HepG2 (cell line): ENCODE results near the gene TNFRSF25. TPM values are rescaled to one million over a fixed set of nuclear protein-coding genes. Genes with fewer than 3 reads are reported as not detected.

ENCODE experiments used
- ATAC-seq: fragments of 200-7000 bp; cut with Tn5 transposase; 3 replicates; pipeline ENCODE4 v1.9.1; 2020; ENCODE audit warnings: mild to moderate bottlenecking, moderate library complexity
- BruUV-seq: library from RNA; stranded (reverse); fragments of 400-500 nt; replicated peaks from 2 replicates; lab custom pipeline; 2021; lab: Mats Ljungman, UMichigan
- CTCF ChIA-PET: fragments of 300-600 bp; formaldehyde crosslinking; extraction: SDS; loops from one replicate; lab custom pipeline; 2021; ENCODE audit warnings: low total read pairs, inconsistent platforms, low intra/inter-chr PET ratio; lab: Yijun Ruan, JAX
- POLR2A ChIA-PET: fragments of 350-600 bp; sonication (Branson Sonifier 250); formaldehyde crosslinking; loops from one replicate; lab custom pipeline; 2020; ENCODE audit warnings: antibody characterized with exemption, inconsistent platforms; lab: Yijun Ruan, JAX
- DNase-seq: peaks from one replicate; pipeline ENCODE4 v3.0.0-alpha.2; 2015; ENCODE audit warnings: low spot score
- FAIRE-seq: peaks from 3 replicates; lab custom pipeline; 2011; peaks lifted over from hg19 to GRCh38; lab: Jason Lieb, UNC
- H2AFZ ChIP-seq: one replicate; pipeline ENCODE4 v1.6.1; 2011; ENCODE audit warnings: low read length, inconsistent platforms
- H3K27ac ChIP-seq: fragments of 300-600 bp; 3 replicates; pipeline ENCODE4 v1.8.0; 2011; ENCODE audit warnings: mixed run types, mild to moderate bottlenecking, mixed read lengths, low read length, inconsistent platforms; ENCODE audit not compliant: insufficient read depth; ENCODE audit errors: extremely low read length
- H3K27me3 ChIP-seq, 2 experiments: fragments of 200-600 bp in 1 of 2; 2 replicates in 1 of 2; 3 replicates in 1 of 2; pipeline versions ENCODE4 v1.6.0 to v1.8.0; 2011; ENCODE audit warnings: low read length in 2 of 2, mild to moderate bottlenecking in 2 of 2, moderate library complexity in 2 of 2, inconsistent platforms in 1 of 2; ENCODE audit not compliant: insufficient read depth in 2 of 2, control insufficient read depth in 1 of 2
- H3K36me3 ChIP-seq, 2 experiments: fragments of 200-600 bp in 1 of 2; replicated peaks in 1 of 2; 2 replicates in 1 of 2; 3 replicates in 1 of 2; pipeline versions ENCODE4 v1.5.1 to v1.8.0; 2011; ENCODE audit warnings: low read length in 2 of 2, inconsistent platforms in 1 of 2; ENCODE audit not compliant: insufficient read depth in 2 of 2, control insufficient read depth in 1 of 2
- H3K4me1 ChIP-seq: 2 replicates; pipeline ENCODE4 v1.5.1; 2012; ENCODE audit warnings: low read length, inconsistent platforms; ENCODE audit not compliant: insufficient read depth
- H3K4me2 ChIP-seq: 2 replicates; pipeline ENCODE4 v1.6.0; 2011; ENCODE audit warnings: low read depth, low read length, inconsistent platforms
- H3K4me3 ChIP-seq, 3 experiments: fragments of 200-600 bp in 1 of 3; sonication (generic), shearing (Covaris generic) in 1 of 3; replicated peaks in 1 of 3; 2 replicates each; pipeline ENCODE4 v1.5.1; 2011 to 2016; ENCODE audit warnings: low read length in 3 of 3, inconsistent platforms in 2 of 3, low read depth in 2 of 3, mild to moderate bottlenecking in 2 of 3, control low read depth in 1 of 3, mixed read lengths in 1 of 3; ENCODE audit not compliant: insufficient read depth in 1 of 3
- H3K79me2 ChIP-seq: one replicate; pipeline ENCODE4 v1.6.1; 2011; ENCODE audit warnings: low read length, inconsistent platforms; ENCODE audit not compliant: insufficient read depth
- H3K9ac ChIP-seq: 2 replicates; pipeline ENCODE4 v1.6.0; 2011; ENCODE audit warnings: mild to moderate bottlenecking, low read depth, low read length, inconsistent platforms; ENCODE audit not compliant: insufficient read depth
- H3K9me3 ChIP-seq: 2 replicates; pipeline ENCODE4 v1.5.1; 2012; ENCODE audit warnings: mild to moderate bottlenecking, low read length
- H4K20me1 ChIP-seq: 2 replicates; pipeline ENCODE4 v1.6.0; 2011; ENCODE audit warnings: inconsistent platforms, mild to moderate bottlenecking, low read length, moderate library complexity; ENCODE audit not compliant: insufficient read depth
- AKAP8 ChIP-seq: sonication (generic); formaldehyde crosslinking; IDR thresholded peaks from 2 replicates; pipeline ENCODE4 v1.5.1; 2020; ENCODE audit warnings: mild to moderate bottlenecking, missing genetic modification reagents
- CHD4 ChIP-seq: fragments of 200-600 bp; sonication (generic); IDR thresholded peaks from 2 replicates; pipeline ENCODE4 v1.7.0; 2017; ENCODE audit warnings: mild to moderate bottlenecking, low read length, borderline replicate concordance
- HNF4A ChIP-seq: sonication (generic); formaldehyde crosslinking; IDR thresholded peaks from 2 replicates; pipeline ENCODE4 v1.4.0; 2020; ENCODE audit warnings: missing genetic modification reagents
- SAP130 ChIP-seq: IDR thresholded peaks from 2 replicates; pipeline ENCODE4 v1.6.1; 2016; ENCODE audit warnings: low read depth
- ZBTB7B ChIP-seq: sonication (generic); formaldehyde crosslinking; IDR thresholded peaks from 2 replicates; pipeline ENCODE4 v1.4.0; 2020; ENCODE audit warnings: missing genetic modification reagents
- ZNF34 ChIP-seq: sonication (generic); formaldehyde crosslinking; IDR thresholded peaks from 2 replicates; pipeline ENCODE4 v1.4.0; 2020; ENCODE audit warnings: mild to moderate bottlenecking, missing genetic modification reagents, borderline replicate concordance
- ZNF350 ChIP-seq: sonication (generic); formaldehyde crosslinking; IDR thresholded peaks from 2 replicates; pipeline ENCODE4 v1.4.0; 2020; ENCODE audit warnings: mild to moderate bottlenecking, low read depth, missing genetic modification reagents, borderline replicate concordance
- ZNF557 ChIP-seq: sonication (generic); formaldehyde crosslinking; IDR thresholded peaks from 2 replicates; pipeline ENCODE4 v1.4.0; 2020; ENCODE audit warnings: missing genetic modification reagents
- WGBS: methylation state at CpG from one replicate; pipeline ENCODE4 v1.1.6; 2017; ENCODE audit warnings: low lambda C conversion rate; 5-methylcytosine and 5-hydroxymethylcytosine counted together
- in situ Hi-C: cut with HindIII; loops from 2 replicates; pipeline ENCODE4 v1.10.0; 2017; ENCODE audit warnings: low pct_unique_long_range_greater_than_20kb; ENCODE audit not compliant: extremely low pct_ligation_motif_present
- intact Hi-C: fragments of 100-400 bp; cut with micrococcal nuclease; formaldehyde crosslinking; loops from one replicate; pipeline ENCODE4 v1.10.0; 2022; ENCODE audit not compliant: unreplicated experiment
- polyA plus RNA-seq, 8 experiments: library from polyadenylated mRNA; depleted of rRNA in 3 of 8; stranded (reverse) in 7 of 8; unstranded in 1 of 8; fragments of >200 nt; fragmentation: Illumina TruSeq in 4 of 8; extraction: Trizol in 4 of 8; gene quantifications; 2 replicates each; pipeline versions ENCODE4 v1.2.1 to v1.2.3, GENCODE V29; 2011 to 2016; ENCODE audit warnings: low read depth in 4 of 8, missing spikeins in 1 of 8, mixed read lengths in 1 of 8; ENCODE audit not compliant: insufficient read depth in 1 of 8
- total RNA-seq, 5 experiments: library from RNA; depleted of rRNA; stranded (reverse); fragments of >200 nt; fragmentation: Illumina TruSeq; extraction: Trizol; gene quantifications; 2 replicates each; pipeline ENCODE4 v1.2.3, GENCODE V29; 2016; ENCODE audit warnings: low read depth in 1 of 5
- TF ChIP-seq, protein P1 (sequence below): sonication (generic); formaldehyde crosslinking; conservative IDR thresholded peaks from 2 replicates; pipeline ENCODE4 v1.4.0; 2020; ENCODE audit warnings: mild to moderate bottlenecking, missing genetic modification reagents, moderate library complexity
- TF ChIP-seq, protein P2 (sequence below): IDR thresholded peaks from 2 replicates; pipeline ENCODE4 v1.4.0; 2020; ENCODE audit warnings: mild to moderate bottlenecking, missing genetic modification reagents
- TF ChIP-seq, protein P3 (sequence below): sonication (generic); formaldehyde crosslinking; IDR thresholded peaks from 2 replicates; pipeline ENCODE4 v1.4.0; 2020; ENCODE audit warnings: missing genetic modification reagents, mild to moderate bottlenecking, borderline replicate concordance

TNFRSF25 gene
- total and polyA plus RNA-seq, 2 of the 13 experiments (the other 11 are each of a cell fraction or from before 2014, with no cell fraction given), result 1.4 to 1.5 TPM

DNA sequence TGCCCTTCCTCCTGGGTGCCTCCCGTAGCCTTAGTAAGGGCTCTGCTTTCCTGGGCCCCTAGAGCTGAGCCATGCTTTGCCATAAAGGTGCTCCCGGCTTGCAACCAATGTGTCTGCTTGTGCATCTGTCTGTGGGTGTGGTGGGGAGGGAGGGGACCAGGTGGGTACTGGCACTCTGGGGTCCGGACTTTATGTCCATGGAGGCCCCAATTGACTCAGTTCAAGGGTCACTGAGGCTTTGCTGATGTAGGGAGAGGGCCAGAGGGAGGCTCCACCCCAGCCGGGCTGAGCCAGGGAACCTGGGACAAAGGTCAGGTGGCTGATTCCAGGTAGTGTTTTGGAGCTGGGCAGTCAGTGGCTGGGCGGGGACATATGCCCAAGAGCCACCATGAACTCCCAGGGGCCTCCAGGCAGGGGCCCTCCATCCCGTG, 15.0 kb downstream of the TNFRSF25 start:
- Histone ChIP-seq H3K36me3 (peaks cover 3 to 5% of the 10 kb centered on the region in 2 experiments; a peak in 3 of 5 replicates), H3K27ac (peak overlapping the region; percentile 91), H4K20me1 (0 out of 2 replicates have a peak, but pooled peaks cover 8% of the 10 kb centered on the region), H2AFZ (no peak overlapping the region), H3K4me3 (peak overlapping the region; percentile 63 to 78 (median 77); a peak in 5 of 6 replicates), H3K4me1 (peaks cover 39% of the 10 kb centered on the region), H3K9ac (peak overlapping the region; percentile 85), H3K79me2 (peaks cover 24% of the 10 kb centered on the region), H3K4me2 (peak overlapping the region; percentile 99), H3K27me3 (no peaks in the 10 kb centered on the region; a peak in 1 of 5 replicates), H3K9me3 (no peaks in the 10 kb centered on the region)
- DNase-seq, result peak; percentile 89
- 0% methylated on average over 2 of the region's 6 CpGs for WGBS
- ChIA-PET POLR2A (interaction anchor here (0.7 to 2.4 kb wide), 8 partner anchors 9 to 153 kb away, joined by 3 to 10 read pairs (median 4); no protein-coding TSS in a partner anchor), CTCF (no interaction called here)
- ATAC-seq, result peak; percentile 39
- intact Hi-C loops, result no loop called here
- in situ Hi-C loops, result no loop called here
- no TSS peak for BruUV-seq
- FAIRE-seq, result peak; percentile 96
- TF ChIP-seq, protein P1, sequence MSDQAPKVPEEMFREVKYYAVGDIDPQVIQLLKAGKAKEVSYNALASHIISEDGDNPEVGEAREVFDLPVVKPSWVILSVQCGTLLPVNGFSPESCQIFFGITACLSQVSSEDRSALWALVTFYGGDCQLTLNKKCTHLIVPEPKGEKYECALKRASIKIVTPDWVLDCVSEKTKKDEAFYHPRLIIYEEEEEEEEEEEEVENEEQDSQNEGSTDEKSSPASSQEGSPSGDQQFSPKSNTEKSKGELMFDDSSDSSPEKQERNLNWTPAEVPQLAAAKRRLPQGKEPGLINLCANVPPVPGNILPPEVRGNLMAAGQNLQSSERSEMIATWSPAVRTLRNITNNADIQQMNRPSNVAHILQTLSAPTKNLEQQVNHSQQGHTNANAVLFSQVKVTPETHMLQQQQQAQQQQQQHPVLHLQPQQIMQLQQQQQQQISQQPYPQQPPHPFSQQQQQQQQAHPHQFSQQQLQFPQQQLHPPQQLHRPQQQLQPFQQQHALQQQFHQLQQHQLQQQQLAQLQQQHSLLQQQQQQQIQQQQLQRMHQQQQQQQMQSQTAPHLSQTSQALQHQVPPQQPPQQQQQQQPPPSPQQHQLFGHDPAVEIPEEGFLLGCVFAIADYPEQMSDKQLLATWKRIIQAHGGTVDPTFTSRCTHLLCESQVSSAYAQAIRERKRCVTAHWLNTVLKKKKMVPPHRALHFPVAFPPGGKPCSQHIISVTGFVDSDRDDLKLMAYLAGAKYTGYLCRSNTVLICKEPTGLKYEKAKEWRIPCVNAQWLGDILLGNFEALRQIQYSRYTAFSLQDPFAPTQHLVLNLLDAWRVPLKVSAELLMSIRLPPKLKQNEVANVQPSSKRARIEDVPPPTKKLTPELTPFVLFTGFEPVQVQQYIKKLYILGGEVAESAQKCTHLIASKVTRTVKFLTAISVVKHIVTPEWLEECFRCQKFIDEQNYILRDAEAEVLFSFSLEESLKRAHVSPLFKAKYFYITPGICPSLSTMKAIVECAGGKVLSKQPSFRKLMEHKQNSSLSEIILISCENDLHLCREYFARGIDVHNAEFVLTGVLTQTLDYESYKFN (CRISPR knock-in tag), result peak; percentile 98
- TF ChIP-seq HNF4A (peak; percentile 98), ZNF34 (0 out of 2 replicates have a peak, but pooled peaks have one; percentile 41), ZNF557 (0 out of 2 replicates have a peak, but pooled peaks have one; percentile 26), SAP130 (CRISPR knock-in tag) (peak; percentile 89), ZBTB7B (CRISPR knock-in tag) (peak; percentile 94), CHD4 (peak; percentile 78; the same call in 1 of the 2 replicates), ZNF350 (0 out of 2 replicates have a peak, but pooled peaks have one; percentile 35), AKAP8 (CRISPR knock-in tag) (peak; percentile 85)
- TF ChIP-seq, protein P2, sequence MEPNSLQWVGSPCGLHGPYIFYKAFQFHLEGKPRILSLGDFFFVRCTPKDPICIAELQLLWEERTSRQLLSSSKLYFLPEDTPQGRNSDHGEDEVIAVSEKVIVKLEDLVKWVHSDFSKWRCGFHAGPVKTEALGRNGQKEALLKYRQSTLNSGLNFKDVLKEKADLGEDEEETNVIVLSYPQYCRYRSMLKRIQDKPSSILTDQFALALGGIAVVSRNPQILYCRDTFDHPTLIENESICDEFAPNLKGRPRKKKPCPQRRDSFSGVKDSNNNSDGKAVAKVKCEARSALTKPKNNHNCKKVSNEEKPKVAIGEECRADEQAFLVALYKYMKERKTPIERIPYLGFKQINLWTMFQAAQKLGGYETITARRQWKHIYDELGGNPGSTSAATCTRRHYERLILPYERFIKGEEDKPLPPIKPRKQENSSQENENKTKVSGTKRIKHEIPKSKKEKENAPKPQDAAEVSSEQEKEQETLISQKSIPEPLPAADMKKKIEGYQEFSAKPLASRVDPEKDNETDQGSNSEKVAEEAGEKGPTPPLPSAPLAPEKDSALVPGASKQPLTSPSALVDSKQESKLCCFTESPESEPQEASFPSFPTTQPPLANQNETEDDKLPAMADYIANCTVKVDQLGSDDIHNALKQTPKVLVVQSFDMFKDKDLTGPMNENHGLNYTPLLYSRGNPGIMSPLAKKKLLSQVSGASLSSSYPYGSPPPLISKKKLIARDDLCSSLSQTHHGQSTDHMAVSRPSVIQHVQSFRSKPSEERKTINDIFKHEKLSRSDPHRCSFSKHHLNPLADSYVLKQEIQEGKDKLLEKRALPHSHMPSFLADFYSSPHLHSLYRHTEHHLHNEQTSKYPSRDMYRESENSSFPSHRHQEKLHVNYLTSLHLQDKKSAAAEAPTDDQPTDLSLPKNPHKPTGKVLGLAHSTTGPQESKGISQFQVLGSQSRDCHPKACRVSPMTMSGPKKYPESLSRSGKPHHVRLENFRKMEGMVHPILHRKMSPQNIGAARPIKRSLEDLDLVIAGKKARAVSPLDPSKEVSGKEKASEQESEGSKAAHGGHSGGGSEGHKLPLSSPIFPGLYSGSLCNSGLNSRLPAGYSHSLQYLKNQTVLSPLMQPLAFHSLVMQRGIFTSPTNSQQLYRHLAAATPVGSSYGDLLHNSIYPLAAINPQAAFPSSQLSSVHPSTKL (CRISPR knock-in tag), result peak; percentile 41; the same call in 1 of the 2 replicates
- TF ChIP-seq, protein P3, sequence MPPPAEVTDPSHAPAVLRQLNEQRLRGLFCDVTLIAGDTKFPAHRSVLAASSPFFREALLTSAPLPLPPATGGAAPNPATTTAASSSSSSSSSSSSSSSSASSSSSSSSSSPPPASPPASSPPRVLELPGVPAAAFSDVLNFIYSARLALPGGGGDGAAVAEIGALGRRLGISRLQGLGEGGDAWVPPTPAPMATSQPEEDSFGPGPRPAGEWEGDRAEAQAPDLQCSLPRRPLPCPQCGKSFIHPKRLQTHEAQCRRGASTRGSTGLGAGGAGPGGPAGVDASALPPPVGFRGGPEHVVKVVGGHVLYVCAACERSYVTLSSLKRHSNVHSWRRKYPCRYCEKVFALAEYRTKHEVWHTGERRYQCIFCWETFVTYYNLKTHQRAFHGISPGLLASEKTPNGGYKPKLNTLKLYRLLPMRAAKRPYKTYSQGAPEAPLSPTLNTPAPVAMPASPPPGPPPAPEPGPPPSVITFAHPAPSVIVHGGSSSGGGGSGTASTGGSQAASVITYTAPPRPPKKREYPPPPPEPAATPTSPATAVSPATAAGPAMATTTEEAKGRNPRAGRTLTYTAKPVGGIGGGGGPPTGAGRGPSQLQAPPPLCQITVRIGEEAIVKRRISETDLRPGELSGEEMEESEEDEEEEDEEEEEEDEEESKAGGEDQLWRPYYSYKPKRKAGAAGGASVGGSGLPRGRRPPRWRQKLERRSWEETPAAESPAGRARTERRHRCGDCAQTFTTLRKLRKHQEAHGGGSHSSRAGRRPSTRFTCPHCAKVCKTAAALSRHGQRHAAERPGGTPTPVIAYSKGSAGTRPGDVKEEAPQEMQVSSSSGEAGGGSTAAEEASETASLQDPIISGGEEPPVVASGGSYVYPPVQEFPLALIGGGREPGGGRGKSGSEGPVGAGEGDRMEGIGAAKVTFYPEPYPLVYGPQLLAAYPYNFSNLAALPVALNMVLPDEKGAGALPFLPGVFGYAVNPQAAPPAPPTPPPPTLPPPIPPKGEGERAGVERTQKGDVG (CRISPR knock-in tag), result peak; percentile 1; the same call in 1 of the 2 replicates
